Measurements from ENCODE around the gene BNIPL.

- TF ChIP-seq EZH2 (IDR thresholded peaks at IDR 0.05) (no peak), POLR2AphosphoS5 (IDR thresholded peaks at IDR 0.05; ENCODE audit: borderline replicate concordance, low read depth, low read length) (no peak), FOXP2 (optimal IDR thresholded peaks at IDR 0.05; ENCODE audit: control extremely low read depth, extremely low read length, insufficient read depth) (no peak)
Measured at GRCh38 chr1:151009674-151010345, 26.6 kb upstream of the BNIPL start.
